Heart right ventricle (tissue), 16 donors: ENCODE results near the gene NMBR. TPM values are rescaled to one million over a fixed set of nuclear protein-coding genes. Genes with fewer than 3 reads are reported as not detected.
"Not testable (repeated sequence)": the region's sequence is repeated elsewhere in the genome, so short reads cannot be mapped to it uniquely, and the experiment has no call there.

Experiments
- ATAC-seq, 8 donors: fragments of 200-7000 bp; cut with Tn5 transposase; one replicate each; pipeline ENCODE4 v1.9.1; 2020; ENCODE audit warnings: mild to moderate bottlenecking in 8 of 8, moderate library complexity in 8 of 8, moderate number of reproducible peaks in 1 of 8
- DNase-seq, 2 donors: peaks; one replicate each; pipeline ENCODE4 v3.0.0-alpha.2; 2020
- H3K27ac ChIP-seq, 10 donors: fragments of 200-600 bp; sonication (generic) in 2 of 10; one replicate each; pipeline versions ENCODE4 v1.5.0 to v1.8.0; 2020 to 2022; ENCODE audit warnings: mild to moderate bottlenecking in 3 of 10
- H3K27me3 ChIP-seq, 7 donors: fragments of 200-600 bp; one replicate each; pipeline ENCODE4 v1.8.0; 2021 to 2022; ENCODE audit warnings: mild to moderate bottlenecking in 2 of 7
- H3K36me3 ChIP-seq, 9 donors: fragments of 200-600 bp; sonication (generic) in 1 of 9; one replicate each; pipeline versions ENCODE4 v1.5.0 to v1.8.0; 2020 to 2022; ENCODE audit warnings: mild to moderate bottlenecking in 2 of 9
- H3K4me1 ChIP-seq, 9 donors: fragments of 200-600 bp; sonication (generic) in 1 of 9; one replicate each; pipeline versions ENCODE4 v1.5.0 to v1.8.0; 2020 to 2022; ENCODE audit warnings: mild to moderate bottlenecking in 4 of 9
- H3K4me3 ChIP-seq, 10 donors: fragments of 200-600 bp; sonication (generic) in 2 of 10; one replicate each; pipeline versions ENCODE4 v1.5.0 to v1.8.0; 2020 to 2022; ENCODE audit warnings: mild to moderate bottlenecking in 7 of 10, moderate library complexity in 2 of 10
- H3K9me3 ChIP-seq, 11 donors: fragments of 200-600 bp in 10 of 11; sonication (generic) in 2 of 11; one replicate each; pipeline versions ENCODE4 v1.5.0 to v1.8.0; 2013 to 2022; ENCODE audit warnings: mild to moderate bottlenecking in 2 of 11, control low read depth in 1 of 11, moderate library complexity in 1 of 11
- WGBS, 2 donors: extraction: QIAGEN DNeasy Blood & Tissue Kit; methylation state at CpG; one replicate each; pipeline ENCODE4 v1.1.7; 2013; ENCODE audit warnings: inconsistent platforms in 1 of 2; 5-methylcytosine and 5-hydroxymethylcytosine counted together
- intact Hi-C, 10 donors: fragments of 100-400 bp; cut with DNase I; formaldehyde crosslinking; loops; one replicate each; pipeline versions ENCODE4 v1.11.1 to v1.14.2; 2022
- polyA plus RNA-seq, 2 donors: library from polyadenylated mRNA; stranded (reverse); fragments of 200-250 nt; gene quantifications; one replicate each; pipeline ENCODE4 v1.2.3, GENCODE V29; 2013
- total RNA-seq, 10 donors: library from RNA; stranded (reverse); fragmentation: NEBNext Ultra II Directional in 3 of 10; extraction: Animal tissue kit (Norgen Biotek cat#: 25700) in 3 of 10; gene quantifications; one replicate each; pipeline versions ENCODE4 v1.2.1 to v1.2.4, GENCODE V29; 2021 to 2023
- TF ChIP-seq, protein P1 (sequence below), 9 donors: fragments of 200-600 bp; sonication (generic) in 2 of 9; IDR thresholded peaks; one replicate each; pipeline versions ENCODE4 v1.5.0 to v1.8.0; 2021 to 2022; ENCODE audit warnings: antibody characterized with exemption in 9 of 9, mild to moderate bottlenecking in 5 of 9, moderate library complexity in 1 of 9
- donor health status: Arrhythmogenic right ventricular cardiomyopathy.
- donor health status: ischemic (EF 13 %, LVEDD 7.1; RV severe dilation, severe dysfunction).
- donor health status: healthy with polysubstance abuse.
- donor health status: DM: no; HTN: yes; CAD: no.
- donor health status: DM: no; HTN: no; CAD: no.
- donor health status: ischemic (EF 25% LVEDD 6.9; RV normal size, moderate dysfunction).
- donor health status: ischemic (EF 25% LVEDD 5.7; RV mildly dilated, moderate dysfunction).
- donor health status: healthy.
- donor health status: DM: yes; HTN: yes; CAD: no.
- donor health status: Ischemic cardiomyopathy.
- donor health status: ischemic (EF 35%, LVEDD 5.7; RV mildly dilated, moderate dysfunction).
- donor health status: nonischemic (EF 11% LVEDD 7.7; RV severe dilation, severe dysfunction).
- donor health status: DM: yes; HTN: yes; CAD: no.
- donor health status: PGD.
- donor health status: ischemic (EF 29% LVEDD 5.4; RV normal size, mild dysfunction).
- donor health status: nonischemic (EF 23%, LVEDD 6.1; RV moderate dilation, normal function).

Gene NMBR
- total and polyA plus RNA-seq, 12 donors, result not detected

DNA sequence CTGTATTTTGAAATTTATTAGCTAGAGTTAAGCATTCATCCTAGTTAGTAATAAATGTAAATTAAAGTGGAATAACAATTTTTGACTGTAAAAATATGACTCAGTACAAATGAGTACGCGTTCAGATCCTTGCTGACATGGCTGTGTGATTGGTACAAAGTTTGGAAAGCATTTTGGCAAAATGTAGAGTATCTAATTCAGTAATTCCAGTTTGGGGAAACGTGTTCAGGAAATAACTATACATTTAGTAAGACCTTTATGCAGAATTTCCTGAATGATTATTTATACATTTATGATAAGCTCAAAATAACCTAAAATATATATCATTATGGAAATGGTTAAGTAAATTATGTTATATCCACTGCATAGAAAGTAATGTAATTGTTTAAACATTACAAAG lies 8.2 kb upstream of the NMBR start:
- no peak overlapping the region for H3K27ac ChIP-seq
- no peak for ATAC-seq

DNA sequence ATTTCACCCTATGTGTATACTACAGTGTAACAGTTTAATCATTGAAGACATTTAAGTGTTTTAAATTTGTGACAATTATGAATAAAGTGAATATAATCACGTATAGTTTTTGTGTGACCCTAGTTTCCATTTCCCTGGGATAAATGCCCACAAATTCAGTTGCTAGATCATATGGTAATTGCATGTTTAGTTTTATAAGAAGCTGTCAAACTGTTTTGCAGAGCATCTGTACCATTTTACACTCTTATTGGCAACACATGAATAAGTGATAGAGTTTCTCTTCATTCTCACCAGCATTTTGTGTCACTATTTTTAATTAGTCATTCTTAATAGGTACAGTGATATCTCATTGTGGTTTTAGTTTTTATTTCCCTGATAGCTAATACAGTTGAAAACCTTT lies 7.4 kb upstream of the NMBR start:
- WGBS, 2 donors, result 81 to 86% methylated on average over 1 of the region's 1 CpG
- intact Hi-C loops, result loop anchor here in 3 of 10 donors (5.0 to 10.0 kb wide), 3 partner anchors 50 to 233 kb away; no protein-coding TSS in a partner anchor
- Histone ChIP-seq H3K36me3 (no peaks in the 10 kb centered on the region), H3K4me1 (peaks cover 0 to 25% (median 5%) of the 10 kb centered on the region in 9 donors), H3K4me3 (no peak overlapping the region), H3K27ac (no peak overlapping the region), H3K9me3 (no peaks in the 10 kb centered on the region), H3K27me3 (no peaks in the 10 kb centered on the region)
- ATAC-seq, result no peak
- no peak for DNase-seq
- TF ChIP-seq, protein P1, sequence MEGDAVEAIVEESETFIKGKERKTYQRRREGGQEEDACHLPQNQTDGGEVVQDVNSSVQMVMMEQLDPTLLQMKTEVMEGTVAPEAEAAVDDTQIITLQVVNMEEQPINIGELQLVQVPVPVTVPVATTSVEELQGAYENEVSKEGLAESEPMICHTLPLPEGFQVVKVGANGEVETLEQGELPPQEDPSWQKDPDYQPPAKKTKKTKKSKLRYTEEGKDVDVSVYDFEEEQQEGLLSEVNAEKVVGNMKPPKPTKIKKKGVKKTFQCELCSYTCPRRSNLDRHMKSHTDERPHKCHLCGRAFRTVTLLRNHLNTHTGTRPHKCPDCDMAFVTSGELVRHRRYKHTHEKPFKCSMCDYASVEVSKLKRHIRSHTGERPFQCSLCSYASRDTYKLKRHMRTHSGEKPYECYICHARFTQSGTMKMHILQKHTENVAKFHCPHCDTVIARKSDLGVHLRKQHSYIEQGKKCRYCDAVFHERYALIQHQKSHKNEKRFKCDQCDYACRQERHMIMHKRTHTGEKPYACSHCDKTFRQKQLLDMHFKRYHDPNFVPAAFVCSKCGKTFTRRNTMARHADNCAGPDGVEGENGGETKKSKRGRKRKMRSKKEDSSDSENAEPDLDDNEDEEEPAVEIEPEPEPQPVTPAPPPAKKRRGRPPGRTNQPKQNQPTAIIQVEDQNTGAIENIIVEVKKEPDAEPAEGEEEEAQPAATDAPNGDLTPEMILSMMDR (IDR thresholded peaks at IDR 0.05), result no peak

More for the DNA sequence above, 8.2 kb upstream of the NMBR start:
- no peak overlapping the region for H3K4me3 ChIP-seq
- H3K36me3 ChIP-seq, result no peaks in the 10 kb centered on the region
- 62 to 77% methylated on average over 3 of the region's 3 CpGs for WGBS, 2 donors
- intact Hi-C loops, result loop anchor here in 4 of 10 donors (5.0 to 10.0 kb wide), 3 partner anchors 50 to 232 kb away; no protein-coding TSS in a partner anchor
- TF ChIP-seq, protein P1 (IDR thresholded peaks at IDR 0.05), result no peak
- no peak for DNase-seq
- H3K9me3 ChIP-seq, result no peaks in the 10 kb centered on the region
- no peaks in the 10 kb centered on the region for H3K27me3 ChIP-seq
- peaks cover 0 to 24% (median 0%) of the 10 kb centered on the region in 9 donors for H3K4me1 ChIP-seq

DNA sequence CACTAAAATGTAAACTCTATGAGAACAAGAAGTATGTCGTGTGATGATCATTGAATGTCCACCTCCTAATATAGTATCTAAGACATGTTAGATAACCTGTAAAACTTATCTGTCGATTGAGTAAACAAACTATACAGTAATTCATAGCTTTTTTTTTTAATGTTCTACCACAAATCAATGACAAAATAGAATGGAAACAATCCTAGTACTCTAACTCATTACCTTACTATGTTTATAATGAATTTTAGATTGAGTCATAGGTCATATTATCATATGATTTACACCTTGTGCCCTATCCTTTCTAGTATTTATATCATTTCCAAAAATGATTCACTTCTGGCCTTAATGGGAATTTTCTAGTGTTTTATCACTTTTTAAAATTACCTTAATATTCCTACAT lies 6.3 kb upstream of the NMBR start:
- TF ChIP-seq, protein P1 (IDR thresholded peaks at IDR 0.05), result no peak
- ATAC-seq (no peak), DNase-seq (no peak)
- no peaks in the 10 kb centered on the region for H3K9me3 ChIP-seq
- no peaks in the 10 kb centered on the region for H3K36me3 ChIP-seq
- H3K27ac ChIP-seq, result no peak overlapping the region
- H3K4me1 ChIP-seq, result peaks cover 0 to 36% (median 16%) of the 10 kb centered on the region in 9 donors
- WGBS, 2 donors, result 43 to 64% methylated on average over 2 of the region's 2 CpGs
- no peaks in the 10 kb centered on the region for H3K27me3 ChIP-seq
- no peak overlapping the region for H3K4me3 ChIP-seq
- intact Hi-C loops, result loop anchor here in 4 of 10 donors (2.0 to 10.0 kb wide), 4 partner anchors 52 to 234 kb away; no protein-coding TSS in a partner anchor

DNA sequence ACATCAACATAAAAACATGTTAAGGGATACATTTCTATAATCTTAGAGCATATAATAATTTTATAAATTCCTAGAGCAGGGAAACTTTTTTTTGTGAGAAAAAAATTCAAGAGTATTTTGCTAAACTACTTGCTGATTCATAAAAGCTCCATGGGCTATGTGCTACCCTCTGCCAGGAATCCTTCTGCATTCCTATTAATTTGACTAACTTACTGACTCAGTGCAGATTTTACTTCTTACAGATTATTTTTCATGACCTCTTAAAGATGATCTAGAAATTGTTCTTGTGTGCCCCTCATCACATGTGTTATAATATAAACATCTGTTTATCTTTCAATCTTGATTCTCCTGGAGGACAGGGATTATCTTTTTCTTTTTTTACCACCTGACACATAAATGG lies 5.8 kb upstream of the NMBR start:
- H3K4me3 ChIP-seq, result no peak overlapping the region
- no peaks in the 10 kb centered on the region for H3K9me3 ChIP-seq
- H3K36me3 ChIP-seq, result no peaks in the 10 kb centered on the region
- intact Hi-C loops, result loop anchor here in 4 of 10 donors (2.0 to 10.0 kb wide), 4 partner anchors 52 to 235 kb away; no protein-coding TSS in a partner anchor
- H3K27me3 ChIP-seq, result no peaks in the 10 kb centered on the region
- no peak for ATAC-seq
- DNase-seq, result no peak
- TF ChIP-seq, protein P1 (IDR thresholded peaks at IDR 0.05), result no peak
- no peak overlapping the region for H3K27ac ChIP-seq
- H3K4me1 ChIP-seq, result peaks cover 0 to 41% (median 21%) of the 10 kb centered on the region in 9 donors

DNA sequence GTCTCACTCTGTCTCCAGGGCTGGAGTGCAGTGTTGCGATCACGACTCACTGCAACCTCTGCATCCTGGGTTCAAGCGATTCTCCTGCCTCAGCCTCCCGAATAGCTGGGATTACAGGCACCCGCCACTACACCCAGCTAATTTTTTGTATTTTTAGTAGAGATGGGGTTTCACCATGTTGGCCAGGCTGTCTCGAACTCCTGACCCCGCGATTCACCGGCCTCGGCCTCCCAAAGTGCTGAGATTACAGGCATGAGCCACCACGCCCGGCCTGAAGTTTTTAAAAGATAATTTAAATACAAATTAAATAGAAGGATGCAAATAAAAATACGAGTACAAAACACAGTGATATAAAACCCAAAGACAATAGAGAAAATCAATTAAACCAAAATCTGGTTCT lies 5.4 kb downstream of the NMBR start:
- DNase-seq, H3K4me3 ChIP-seq, intact Hi-C loops, ATAC-seq, H3K9me3 ChIP-seq, H3K27me3 ChIP-seq, H3K27ac ChIP-seq, H3K36me3 ChIP-seq, H3K4me1 ChIP-seq: not testable (repeated sequence)
- 89 to 95% methylated on average over 13 of the region's 13 CpGs for WGBS, 2 donors
